ENCODE data around the gene REPS1. TPM values are rescaled to one million over a fixed set of nuclear protein-coding genes. Genes with fewer than 3 reads are reported as not detected.

REPS1 gene
- 10 to 100 TPM; 59.9 to 80.4 (median 66.4) TPM for total RNA-seq
- total RNA-seq (2013), result 71.9 TPM

- H3K27me3 ChIP-seq (ENCODE audit: control insufficient read depth, insufficient read depth, low read length), result no peaks in the 10 kb centered on the region
- DNase-seq (peak; percentile 90 to 94), ATAC-seq (peak; percentile 88 to 96 (median 90))
- intact Hi-C loops (cut with micrococcal nuclease), result loop anchor here (1.0 to 5.0 kb wide), 6 partner anchors 15 to 374 kb away; partner anchors contain the start of genes HECA and TXLNB
- Mint-ChIP-seq H3K9me3 (no peaks in the 10 kb centered on the region), H3K4me1 (no peaks in the 10 kb centered on the region), H3K27ac (peak within 1 kb of the TSS in 1 of 2 donors; percentile 94), H3K27me3 (ENCODE audit: low read depth in 2 of 2) (no peaks in the 10 kb centered on the region), H3K4me3 (peak within 1 kb of the TSS; percentile 88), H3K36me3 (no peaks in the 10 kb centered on the region)
- under 1% methylated on average over 105 of the region's 105 CpGs for WGBS (ENCODE audit: insufficient coverage)
- H3K4me3 ChIP-seq (ENCODE audit: low read length), result peak within 1 kb of the TSS; percentile 96
- TF ChIP-seq CTCF (IDR thresholded peaks at IDR 0.05), result peak; percentile 98
- no peaks in the 10 kb centered on the region for H3K36me3 ChIP-seq (ENCODE audit: control insufficient read depth, insufficient read depth, low read length)
- H3K4me1 ChIP-seq (ENCODE audit: control insufficient read depth, insufficient read depth, low read length), result peaks cover 15% of the 10 kb centered on the region
- H3K9me3 ChIP-seq (ENCODE audit: control insufficient read depth, insufficient read depth, low read length), result no peaks in the 10 kb centered on the region
- peak within 1 kb of the TSS; percentile 88 for H3K27ac ChIP-seq (ENCODE audit: low read length)
Measured at GRCh38 chr6:138987643-138988468, at the start of gene REPS1. Gene REPS1, minus strand, starts transcription at chr6:138988253. Its CDS starts 571 bp downstream, at chr6:138987682.

GRCh38 chr6:139037490-139037889 is 49.4 kb upstream of the REPS1 start:
- no peaks in the 10 kb centered on the region for H3K9me3 ChIP-seq (ENCODE audit: control insufficient read depth, insufficient read depth, low read length)
- no peak overlapping the region for H3K27ac ChIP-seq (ENCODE audit: low read length)
- peaks cover 16 to 28% of the 10 kb centered on the region in 2 donors for H3K4me1 Mint-ChIP-seq
- H3K27me3 ChIP-seq (ENCODE audit: control insufficient read depth, insufficient read depth, low read length), result no peaks in the 10 kb centered on the region
- peaks cover 12% of the 10 kb centered on the region for H3K36me3 Mint-ChIP-seq
- H3K4me3 Mint-ChIP-seq, result no peak overlapping the region
- H3K4me1 ChIP-seq (ENCODE audit: control insufficient read depth, insufficient read depth, low read length), result no peaks in the 10 kb centered on the region
- no peak overlapping the region for H3K4me3 ChIP-seq (ENCODE audit: low read length)
- peak overlapping the region in 1 of 2 donors; percentile 41 for H3K27ac Mint-ChIP-seq
- ATAC-seq, result no peak
- intact Hi-C loops (cut with micrococcal nuclease), result no loop called here
- H3K27me3 Mint-ChIP-seq (ENCODE audit: low read depth in 2 of 2), result no peaks in the 10 kb centered on the region
- no peak for DNase-seq
- H3K36me3 ChIP-seq (ENCODE audit: control insufficient read depth, insufficient read depth, low read length), result peaks cover 53% of the 10 kb centered on the region
- no peak for TF ChIP-seq CTCF (IDR thresholded peaks at IDR 0.05)
- H3K9me3 Mint-ChIP-seq, result no peaks in the 10 kb centered on the region
- WGBS (ENCODE audit: insufficient coverage), result 95% methylated on average over 5 of the region's 5 CpGs

- Mint-ChIP-seq H3K4me3 (no peak overlapping the region), H3K4me1 (peaks cover 24 to 33% of the 10 kb centered on the region in 2 donors), H3K9me3 (no peaks in the 10 kb centered on the region), H3K27ac (no peak overlapping the region), H3K27me3 (ENCODE audit: low read depth in 2 of 2) (no peaks in the 10 kb centered on the region), H3K36me3 (no peaks in the 10 kb centered on the region)
- ATAC-seq (peak in 2 of 3 donors; percentile 29 to 58), DNase-seq (peak in 1 of 2 donors; percentile 51)
- TF ChIP-seq CTCF (IDR thresholded peaks at IDR 0.05), result no peak
- peak overlapping the region; percentile 69 for H3K27ac ChIP-seq (ENCODE audit: low read length)
- peaks cover 23% of the 10 kb centered on the region for H3K4me1 ChIP-seq (ENCODE audit: control insufficient read depth, insufficient read depth, low read length)
- intact Hi-C loops (cut with micrococcal nuclease), result loop anchor here (5.0 kb wide), 1 partner anchor 262 kb away; the partner anchor contains the start of gene TXLNB
- no peaks in the 10 kb centered on the region for H3K9me3 ChIP-seq (ENCODE audit: control insufficient read depth, insufficient read depth, low read length)
- 10% methylated on average over 7 of the region's 9 CpGs for WGBS (ENCODE audit: insufficient coverage)
- H3K4me3 ChIP-seq (ENCODE audit: low read length), result peak overlapping the region; percentile 99
- peaks cover 11% of the 10 kb centered on the region for H3K36me3 ChIP-seq (ENCODE audit: control insufficient read depth, insufficient read depth, low read length)
- H3K27me3 ChIP-seq (ENCODE audit: control insufficient read depth, insufficient read depth, low read length), result no peaks in the 10 kb centered on the region
Measured at GRCh38 chr6:139030228-139030963, 42.3 kb upstream of the REPS1 start.

All from natural killer cell (primary cell).